Measurements from ENCODE around the gene DENND1B.

Gene DENND1B

DNA sequence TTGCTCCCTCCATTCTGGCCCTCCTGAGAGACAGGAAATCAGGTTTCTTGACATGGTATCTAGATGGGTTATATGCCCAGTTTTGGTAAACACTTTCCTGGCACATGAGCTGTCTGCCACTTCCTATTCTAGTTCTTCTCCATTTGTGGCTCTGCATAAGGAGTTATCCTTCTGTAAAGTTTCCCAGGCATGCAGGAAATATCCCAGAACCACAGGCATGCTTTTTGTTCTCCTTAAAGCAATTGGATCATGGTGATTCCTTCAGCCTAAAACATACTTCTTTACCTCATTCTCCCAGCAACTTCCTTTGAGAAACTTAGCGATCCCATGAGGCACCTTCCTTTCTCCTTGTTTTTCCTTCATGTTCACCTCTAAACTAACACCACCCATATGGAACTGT is 307.4 kb downstream of the DENND1B start:
- no peak overlapping the region for H3K4me3 ChIP-seq
- no peak for DNase-seq
- H3K9me3 ChIP-seq, result no peaks in the 10 kb centered on the region
- H3K27ac ChIP-seq, result no peak overlapping the region
- intact Hi-C loops (cut with DNase I; ENCODE audit: low total_unique reads), result no loop called here
- no peaks in the 10 kb centered on the region for H3K36me3 ChIP-seq
- H3K27me3 ChIP-seq, result no peaks in the 10 kb centered on the region
- peaks cover 0 to 27% (median 0%) of the 10 kb centered on the region in 4 donors for H3K4me1 ChIP-seq
- TF ChIP-seq, protein P1, sequence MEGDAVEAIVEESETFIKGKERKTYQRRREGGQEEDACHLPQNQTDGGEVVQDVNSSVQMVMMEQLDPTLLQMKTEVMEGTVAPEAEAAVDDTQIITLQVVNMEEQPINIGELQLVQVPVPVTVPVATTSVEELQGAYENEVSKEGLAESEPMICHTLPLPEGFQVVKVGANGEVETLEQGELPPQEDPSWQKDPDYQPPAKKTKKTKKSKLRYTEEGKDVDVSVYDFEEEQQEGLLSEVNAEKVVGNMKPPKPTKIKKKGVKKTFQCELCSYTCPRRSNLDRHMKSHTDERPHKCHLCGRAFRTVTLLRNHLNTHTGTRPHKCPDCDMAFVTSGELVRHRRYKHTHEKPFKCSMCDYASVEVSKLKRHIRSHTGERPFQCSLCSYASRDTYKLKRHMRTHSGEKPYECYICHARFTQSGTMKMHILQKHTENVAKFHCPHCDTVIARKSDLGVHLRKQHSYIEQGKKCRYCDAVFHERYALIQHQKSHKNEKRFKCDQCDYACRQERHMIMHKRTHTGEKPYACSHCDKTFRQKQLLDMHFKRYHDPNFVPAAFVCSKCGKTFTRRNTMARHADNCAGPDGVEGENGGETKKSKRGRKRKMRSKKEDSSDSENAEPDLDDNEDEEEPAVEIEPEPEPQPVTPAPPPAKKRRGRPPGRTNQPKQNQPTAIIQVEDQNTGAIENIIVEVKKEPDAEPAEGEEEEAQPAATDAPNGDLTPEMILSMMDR (IDR thresholded peaks at IDR 0.05), result no peak

DNA sequence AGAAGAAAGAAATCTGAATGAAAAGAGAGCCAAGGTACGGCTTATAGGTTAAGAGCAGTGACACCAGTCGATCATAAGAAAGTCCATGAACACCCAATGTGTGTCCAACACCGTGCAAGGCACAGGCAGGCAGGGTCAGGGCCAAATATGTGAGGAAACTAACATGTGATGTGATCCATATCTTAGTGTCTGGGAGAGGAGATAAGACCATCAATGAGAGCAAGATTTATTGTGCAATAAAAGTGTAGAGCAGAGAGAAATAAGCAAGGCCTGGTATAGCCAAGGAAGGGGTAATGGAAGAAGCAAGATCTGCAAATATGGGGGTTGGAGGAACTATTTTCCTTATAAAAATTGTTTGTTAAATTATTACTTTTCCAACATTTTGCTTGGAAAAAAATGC is 308.5 kb downstream of the DENND1B start:
- no peaks in the 10 kb centered on the region for H3K27me3 ChIP-seq
- no peak overlapping the region for H3K4me3 ChIP-seq
- intact Hi-C loops (cut with DNase I; ENCODE audit: low total_unique reads), result no loop called here
- H3K36me3 ChIP-seq, result no peaks in the 10 kb centered on the region
- TF ChIP-seq, protein P1 (IDR thresholded peaks at IDR 0.05), result no peak
- H3K9me3 ChIP-seq, result no peaks in the 10 kb centered on the region
- H3K4me1 ChIP-seq, result peaks cover 0 to 27% (median 0%) of the 10 kb centered on the region in 4 donors
- DNase-seq, result no peak
- H3K27ac ChIP-seq, result no peak overlapping the region

DNA sequence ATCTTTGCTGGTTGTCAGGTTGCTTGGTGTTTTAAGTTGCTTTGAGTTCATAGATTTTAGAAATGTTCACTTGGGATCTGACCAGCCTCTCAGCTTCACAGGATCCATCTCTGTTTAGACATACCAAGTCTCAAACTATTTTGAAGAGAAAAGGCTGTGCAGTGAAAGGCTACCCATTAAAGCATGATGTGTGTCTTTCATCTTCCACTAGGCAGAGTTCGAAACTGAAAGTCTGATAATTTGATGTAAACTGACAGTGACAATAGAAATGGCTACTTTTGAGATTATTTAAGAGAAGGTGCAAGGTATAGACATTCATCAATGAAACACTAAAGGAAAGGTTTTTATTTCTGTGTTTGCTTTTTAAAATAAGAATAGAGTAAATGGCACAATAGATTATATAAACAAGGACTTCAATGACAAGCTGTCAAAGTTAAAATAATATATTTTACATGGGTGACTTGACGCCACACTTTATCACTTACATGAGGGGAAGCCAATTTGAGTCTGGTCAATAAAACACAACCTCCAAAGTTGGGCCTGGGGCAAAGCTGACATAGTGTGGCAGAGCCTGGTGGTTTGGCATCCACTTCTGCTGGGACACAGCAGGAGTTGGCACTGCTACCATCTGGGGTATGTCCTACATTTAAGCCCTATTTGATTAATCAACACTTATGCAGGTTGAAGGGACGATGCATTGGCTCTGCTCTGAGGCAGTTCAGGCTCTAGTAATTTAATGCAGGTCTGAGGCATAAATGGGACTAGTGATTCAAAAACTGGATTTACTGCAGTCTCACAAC is 309.6 kb downstream of the DENND1B start:
- Histone ChIP-seq H3K27me3 (no peaks in the 10 kb centered on the region), H3K4me3 (no peak overlapping the region), H3K27ac (no peak overlapping the region), H3K36me3 (no peaks in the 10 kb centered on the region), H3K4me1 (peaks cover 0 to 27% (median 0%) of the 10 kb centered on the region in 4 donors), H3K9me3 (no peaks in the 10 kb centered on the region)
- DNase-seq, result no peak
- TF ChIP-seq, protein P1 (IDR thresholded peaks at IDR 0.05), result no peak
- intact Hi-C loops (cut with DNase I; ENCODE audit: low total_unique reads), result no loop called here

DNA sequence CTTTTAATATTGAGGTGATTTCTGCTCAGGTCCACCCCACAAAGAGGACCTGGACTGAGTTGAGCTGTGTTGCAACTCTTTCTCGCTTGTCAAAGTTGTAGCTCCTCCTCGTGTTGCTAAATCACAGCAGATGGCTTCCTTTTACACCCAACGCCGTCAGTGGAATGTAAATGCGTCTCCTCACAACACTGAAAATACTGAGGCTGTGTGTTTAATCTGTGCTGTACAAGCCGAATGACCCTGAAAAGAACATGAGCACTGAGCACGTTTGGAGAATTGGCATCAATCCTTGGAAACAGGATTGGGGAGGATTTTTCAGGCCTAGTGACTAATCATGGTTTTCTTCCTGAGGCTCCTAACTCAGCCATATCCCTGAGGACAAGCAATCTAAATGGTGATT is 311.2 kb downstream of the DENND1B start:
- H3K36me3 ChIP-seq, result no peaks in the 10 kb centered on the region
- DNase-seq, result no peak
- H3K4me3 ChIP-seq, result no peak overlapping the region
- intact Hi-C loops (cut with DNase I; ENCODE audit: low total_unique reads), result no loop called here
- H3K4me1 ChIP-seq, result peaks cover 0 to 27% (median 0%) of the 10 kb centered on the region in 4 donors
- H3K27me3 ChIP-seq, result no peaks in the 10 kb centered on the region
- H3K27ac ChIP-seq, result peak overlapping the region in 1 of 2 donors; percentile 54
- H3K9me3 ChIP-seq, result no peaks in the 10 kb centered on the region
- TF ChIP-seq, protein P1 (IDR thresholded peaks at IDR 0.05), result no peak

DNA sequence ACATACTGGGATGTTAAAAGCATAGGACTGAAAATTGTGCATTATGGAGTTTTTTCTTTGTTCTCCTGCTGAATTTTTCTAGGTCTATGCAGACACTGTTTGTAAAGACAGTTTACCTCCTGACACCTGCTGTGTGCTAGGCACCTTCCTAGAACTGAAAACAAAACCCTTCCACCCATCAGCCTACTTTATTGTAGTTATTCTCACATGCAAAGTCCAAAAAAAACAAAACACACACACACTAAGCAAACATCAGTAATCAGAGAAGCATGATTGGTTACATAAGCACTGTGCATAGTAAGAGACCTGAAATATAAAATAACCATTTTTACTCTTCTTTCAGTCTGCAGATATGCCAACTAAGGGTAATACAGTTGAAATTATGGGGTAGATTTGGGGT is 312.1 kb downstream of the DENND1B start:
- intact Hi-C loops (cut with DNase I; ENCODE audit: low total_unique reads), result no loop called here
- H3K27ac ChIP-seq, result no peak overlapping the region
- DNase-seq, result no peak

More for the DNA sequence above, 312.1 kb downstream of the DENND1B start:
- H3K27me3 ChIP-seq, result no peaks in the 10 kb centered on the region
- H3K4me1 ChIP-seq, result peaks cover 0 to 27% (median 0%) of the 10 kb centered on the region in 4 donors
- H3K9me3 ChIP-seq, result no peaks in the 10 kb centered on the region
- TF ChIP-seq, protein P1 (IDR thresholded peaks at IDR 0.05), result no peak
- H3K36me3 ChIP-seq, result no peaks in the 10 kb centered on the region
- no peak overlapping the region for H3K4me3 ChIP-seq

Data from tibial artery (tissue), 4 donors.